Calu3 (cell line): ENCODE measurements around the gene ADAM8. TPM values are rescaled to one million over a fixed set of nuclear protein-coding genes. Genes with fewer than 3 reads are reported as not detected.
A peak's percentile ranks its signal among the peaks of the same experiment; 100 is the strongest.

ENCODE experiments used
- BruUV-seq: library from RNA; stranded (reverse); fragments of 400-500 nt; replicated peaks from 2 replicates; lab custom pipeline; 2021; lab: Mats Ljungman, UMichigan
- CTCF ChIA-PET: fragments of 300-600 bp; sonication (Branson Sonifier 250); formaldehyde crosslinking; loops from one replicate; lab custom pipeline; 2022; ENCODE audit warnings: antibody characterized with exemption; lab: Charles Lee
- DNase-seq: peaks from one replicate; pipeline ENCODE4 v3.0.0; 2022
- H3K27ac Mint-ChIP-seq: one replicate; pipeline ENCODE4 v1.8.0; 2022; ENCODE audit warnings: mixed read lengths; ENCODE audit not compliant: unreplicated experiment
- H3K27me3 Mint-ChIP-seq: one replicate; pipeline ENCODE4 v1.8.0; 2022; ENCODE audit warnings: mixed read lengths; ENCODE audit not compliant: unreplicated experiment
- H3K36me3 Mint-ChIP-seq: one replicate; pipeline ENCODE4 v1.8.0; 2022; ENCODE audit warnings: mild to moderate bottlenecking, moderate library complexity, mixed read lengths; ENCODE audit not compliant: insufficient read depth, unreplicated experiment
- H3K4me1 Mint-ChIP-seq: one replicate; pipeline ENCODE4 v1.8.0; 2022; ENCODE audit warnings: mild to moderate bottlenecking, low read depth, mixed read lengths; ENCODE audit not compliant: unreplicated experiment
- H3K4me3 Mint-ChIP-seq: one replicate; pipeline ENCODE4 v1.8.0; 2022; ENCODE audit warnings: mild to moderate bottlenecking, low read depth, moderate library complexity, mixed read lengths; ENCODE audit not compliant: unreplicated experiment
- H3K9me3 Mint-ChIP-seq: one replicate; pipeline ENCODE4 v1.8.0; 2022; ENCODE audit warnings: low read depth, mixed read lengths; ENCODE audit not compliant: unreplicated experiment
- CTCF ChIP-seq: fragments of 200-600 bp; IDR thresholded peaks from one replicate; pipeline ENCODE4 v1.8.0; 2022; ENCODE audit warnings: antibody characterized with exemption; ENCODE audit not compliant: unreplicated experiment
- intact Hi-C: fragments of 100-400 bp; cut with micrococcal nuclease; formaldehyde crosslinking; loops from one replicate; pipeline ENCODE4 v1.10.0; 2022; ENCODE audit not compliant: unreplicated experiment
- total RNA-seq: library from RNA; stranded (reverse); gene quantifications from 2 replicates; pipeline ENCODE4 v1.2.3, GENCODE V29; 2022

The ADAM8 gene
- total RNA-seq, 1 experiment from 2014 or later = 40.4 TPM

DNA sequence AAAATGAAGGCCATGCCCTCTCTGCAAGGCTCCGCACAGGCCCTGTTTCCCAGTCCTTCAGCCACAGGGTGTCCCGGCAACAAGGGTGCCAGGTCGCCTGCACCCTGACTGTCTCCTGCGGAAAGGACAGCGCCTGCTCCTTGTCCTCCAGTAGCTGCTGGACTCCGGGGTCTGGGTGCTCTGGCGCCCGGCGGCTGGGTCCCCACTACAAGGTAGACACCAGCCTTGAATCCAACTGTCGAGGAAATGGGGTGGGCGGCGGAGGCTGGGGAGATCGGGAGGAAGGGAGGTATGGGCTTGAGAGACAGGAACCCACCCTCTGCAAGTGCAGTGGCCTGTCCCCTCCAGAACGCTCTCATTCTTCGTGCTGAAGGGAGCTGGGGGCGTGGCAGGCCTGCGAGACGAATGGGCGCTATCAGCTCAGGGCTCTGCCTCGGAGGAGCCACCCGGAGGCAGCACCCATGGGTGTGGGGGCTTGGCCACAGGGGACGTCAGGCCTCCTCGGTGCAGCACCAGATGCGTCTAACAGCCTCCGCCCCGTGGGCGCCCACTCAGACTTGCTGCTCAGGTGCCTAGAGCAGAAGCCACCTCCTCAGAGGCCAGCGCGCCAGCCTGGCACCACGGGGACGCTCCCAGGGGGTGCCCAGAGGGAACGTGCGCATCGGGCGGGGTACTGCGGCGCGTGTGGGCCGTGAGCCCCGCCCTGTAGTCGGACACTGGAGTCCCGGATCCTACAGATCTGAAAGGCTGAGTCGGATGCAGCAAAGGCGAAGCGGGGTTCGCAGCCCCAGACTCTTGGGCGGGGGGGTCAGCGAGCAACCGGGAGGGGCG, 15.6 kb downstream of the ADAM8 start:
- no peaks in the 10 kb centered on the region for H3K27me3 Mint-ChIP-seq
- BruUV-seq = TSS peak; percentile 47
- peak; percentile 17 for DNase-seq
- CTCF ChIA-PET = no interaction called here
- no peak overlapping the region for H3K27ac Mint-ChIP-seq
- peaks cover 27% of the 10 kb centered on the region for H3K36me3 Mint-ChIP-seq
- TF ChIP-seq CTCF = no peak
- peak overlapping the region; percentile 51 for H3K4me3 Mint-ChIP-seq
- intact Hi-C loops = no loop called here
- H3K9me3 Mint-ChIP-seq = no peaks in the 10 kb centered on the region
- peaks cover 19% of the 10 kb centered on the region for H3K4me1 Mint-ChIP-seq

DNA sequence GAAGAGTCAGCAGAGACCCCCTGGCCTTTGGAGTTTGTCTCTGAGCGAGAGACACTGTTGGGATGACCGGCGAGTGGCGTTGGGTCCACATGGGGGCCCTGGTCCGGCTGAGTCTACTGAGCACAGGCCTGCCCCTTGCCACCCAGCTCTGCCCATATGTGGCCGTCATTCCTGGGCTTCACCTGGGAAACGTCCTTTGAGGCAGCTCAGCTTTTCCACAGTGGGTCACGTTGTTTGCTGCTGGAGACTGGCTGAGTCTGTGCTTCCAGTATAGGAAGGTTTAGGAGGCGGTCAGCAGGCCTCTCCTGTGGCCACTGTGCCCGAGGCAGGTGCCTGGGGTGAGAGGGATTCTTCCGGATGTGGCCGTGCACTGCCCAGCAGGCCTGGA, 17.1 kb downstream of the ADAM8 start:
- no peaks in the 10 kb centered on the region for H3K9me3 Mint-ChIP-seq
- TF ChIP-seq CTCF = no peak
- H3K27ac Mint-ChIP-seq = peak overlapping the region; percentile 79
- no peak overlapping the region for H3K4me3 Mint-ChIP-seq
- H3K27me3 Mint-ChIP-seq = peaks cover 5% of the 10 kb centered on the region
- intact Hi-C loops = no loop called here
- DNase-seq = no peak
- CTCF ChIA-PET = no interaction called here
- peaks cover 19% of the 10 kb centered on the region for H3K4me1 Mint-ChIP-seq
- H3K36me3 Mint-ChIP-seq = peaks cover 27% of the 10 kb centered on the region
- BruUV-seq = no TSS peak

GRCh38 chr10:133258818-133259601, 17.7 kb downstream of the ADAM8 start:
- intact Hi-C loops = no loop called here
- TF ChIP-seq CTCF = no peak
- peaks cover 11% of the 10 kb centered on the region for H3K27me3 Mint-ChIP-seq
- H3K4me3 Mint-ChIP-seq = no peak overlapping the region
- peaks cover 19% of the 10 kb centered on the region for H3K4me1 Mint-ChIP-seq
- BruUV-seq = no TSS peak
- no peaks in the 10 kb centered on the region for H3K9me3 Mint-ChIP-seq
- H3K36me3 Mint-ChIP-seq = peaks cover 23% of the 10 kb centered on the region
- DNase-seq = peak; percentile 78
- CTCF ChIA-PET = no interaction called here
- H3K27ac Mint-ChIP-seq = peak overlapping the region; percentile 79

DNA sequence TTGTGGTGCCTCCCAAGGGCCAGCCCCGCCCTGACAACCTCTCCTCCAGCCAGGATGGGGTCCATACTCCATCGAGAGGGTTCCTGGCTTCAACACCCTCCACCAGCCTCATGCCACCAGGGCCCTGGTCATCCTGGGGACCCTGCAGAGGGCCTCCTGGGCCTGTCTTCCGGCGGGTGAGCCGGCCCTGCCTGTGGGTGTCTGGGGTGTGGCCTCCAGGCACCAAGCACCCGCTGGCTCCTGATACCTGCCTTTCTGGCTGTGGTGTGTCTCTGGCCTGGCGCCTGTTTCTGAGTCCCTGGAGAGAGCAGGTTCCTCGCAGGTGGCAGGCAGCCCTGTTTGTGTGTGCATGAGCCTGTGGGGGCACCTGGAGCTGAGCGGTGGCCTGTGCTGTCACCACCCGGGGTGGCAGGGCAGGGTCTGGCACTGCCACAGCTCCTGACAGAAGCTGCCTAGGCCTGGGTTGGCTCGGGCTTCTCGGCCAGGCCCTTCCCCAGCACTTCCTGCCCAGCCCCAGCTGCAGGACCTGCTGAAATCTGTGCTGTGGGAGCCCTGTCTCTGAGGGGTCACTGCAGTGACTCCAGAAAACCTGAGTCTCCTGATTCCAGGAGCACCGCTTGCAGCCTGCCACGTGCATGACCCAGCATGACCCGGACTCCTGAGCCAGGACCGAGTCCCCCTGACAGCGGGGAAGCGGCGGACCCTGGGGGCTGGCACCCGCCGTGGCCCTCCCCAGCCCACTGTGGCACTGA, 18.4 kb downstream of the ADAM8 start:
- no TSS peak for BruUV-seq
- TF ChIP-seq CTCF = no peak
- intact Hi-C loops = no loop called here
- H3K27ac Mint-ChIP-seq = peak overlapping the region; percentile 22
- peak overlapping the region; percentile 7 for H3K4me3 Mint-ChIP-seq
- peaks cover 11% of the 10 kb centered on the region for H3K27me3 Mint-ChIP-seq
- peaks cover 19% of the 10 kb centered on the region for H3K4me1 Mint-ChIP-seq
- H3K36me3 Mint-ChIP-seq = peaks cover 20% of the 10 kb centered on the region
- H3K9me3 Mint-ChIP-seq = no peaks in the 10 kb centered on the region
- CTCF ChIA-PET = interaction anchor here (1.6 kb wide), 1 partner anchor 18 kb away, joined by 7 read pairs; the partner anchor contains the start of gene ADAM8
- peak; percentile 54 for DNase-seq
